NCI-H524 (cell line): ENCODE data around the gene HOXD1.

ENCODE experiments used
- DNase-seq, 2 experiments: peaks; one replicate each; lab custom pipeline; 2025; lab: John Stamatoyannopoulos, UW

HOXD1 gene

GRCh38 chr2:176184749-176185148 is 3.7 kb upstream of the HOXD1 start:
- DNase-seq: no peak

GRCh38 chr2:176186024-176186423 is 2.4 kb upstream of the HOXD1 start:
- no peak for DNase-seq

GRCh38 chr2:176187200-176187898 is 1.1 kb upstream of the HOXD1 start:
- peak in 1 of 2 experiments; percentile 63 for DNase-seq

GRCh38 chr2:176188774-176189680 is 559 bp downstream of the HOXD1 start:
- DNase-seq: peak in 1 of 2 experiments; percentile 46

- no peak for DNase-seq
Observed at GRCh38 chr2:176189681-176190641, 1.5 kb downstream of the HOXD1 start.

GRCh38 chr2:176192351-176192750 is 3.9 kb downstream of the HOXD1 start:
- DNase-seq: no peak

GRCh38 chr2:176193048-176193447 is 4.6 kb downstream of the HOXD1 start:
- no peak for DNase-seq

GRCh38 chr2:176199902-176200301 is 11.4 kb downstream of the HOXD1 start:
- no peak for DNase-seq

- no peak for DNase-seq
Observed at GRCh38 chr2:176200971-176201370, 12.5 kb downstream of the HOXD1 start.

GRCh38 chr2:176202491-176202890 is 14.0 kb downstream of the HOXD1 start:
- DNase-seq: no peak

- DNase-seq: no peak
Observed at GRCh38 chr2:176205126-176205525, 16.7 kb downstream of the HOXD1 start.

GRCh38 chr2:176206136-176206535 is 17.7 kb downstream of the HOXD1 start:
- no peak for DNase-seq

- DNase-seq: peak; percentile 19 to 52
Observed at GRCh38 chr2:176206682-176207081, 18.2 kb downstream of the HOXD1 start.

GRCh38 chr2:176211110-176211509 is 22.6 kb downstream of the HOXD1 start:
- no peak for DNase-seq

GRCh38 chr2:176212276-176212675 is 23.8 kb downstream of the HOXD1 start:
- DNase-seq: no peak

GRCh38 chr2:176213406-176213805 is 24.9 kb downstream of the HOXD1 start:
- DNase-seq: no peak

GRCh38 chr2:176227874-176228273 is 39.4 kb downstream of the HOXD1 start:
- DNase-seq: no peak

- DNase-seq: no peak
Observed at GRCh38 chr2:176234156-176234555, 45.7 kb downstream of the HOXD1 start.

- DNase-seq: no peak
Observed at GRCh38 chr2:176234940-176235339, 46.5 kb downstream of the HOXD1 start.

- no peak for DNase-seq
Observed at GRCh38 chr2:176237456-176237855, 49.0 kb downstream of the HOXD1 start.

GRCh38 chr2:176239031-176239430 is 50.6 kb downstream of the HOXD1 start:
- no peak for DNase-seq

GRCh38 chr2:176240301-176240700 is 51.8 kb downstream of the HOXD1 start:
- no peak for DNase-seq
